Measurements from ENCODE around the gene CTNNA1. TPM values are rescaled to one million over a fixed set of nuclear protein-coding genes. Genes with fewer than 3 reads are reported as not detected.

The CTNNA1 gene
- total and polyA plus RNA-seq, 2 of the 8 experiments (the other 6 are each of a cell fraction or from before 2014, with no cell fraction given), result 115 to 349 TPM

- TF ChIP-seq HDAC6 (IDR thresholded peaks at IDR 0.05; ENCODE audit: low read depth, low read length) (no peak), RXRA (IDR thresholded peaks at IDR 0.05; ENCODE audit: insufficient read depth, low read depth, low read length) (no peak)
Measured at GRCh38 chr5:138938526-138938925, 185.3 kb downstream of the CTNNA1 start (continued).
